GM19023 (cell line): ENCODE measurements around the gene SPSB4.

Experiments used
- ATAC-seq: cut with Tn5 transposase; IDR thresholded peaks from one replicate; pipeline ENCODE4 v1.9.1; 2021; ENCODE audit warnings: mild to moderate bottlenecking, moderate library complexity; ENCODE audit not compliant: unreplicated experiment

The SPSB4 gene

GRCh38 chr3:141073580-141073979 lies 22.4 kb downstream of the SPSB4 start:
- no peak for ATAC-seq

GRCh38 chr3:141074529-141074928 lies 23.4 kb downstream of the SPSB4 start:
- ATAC-seq: no peak

- ATAC-seq: no peak
Measured at GRCh38 chr3:141076036-141076773, 25.1 kb downstream of the SPSB4 start.

GRCh38 chr3:141076797-141077571 lies 25.8 kb downstream of the SPSB4 start:
- no peak for ATAC-seq

GRCh38 chr3:141077631-141078030 lies 26.5 kb downstream of the SPSB4 start:
- ATAC-seq: no peak

GRCh38 chr3:141078200-141078599 lies 27.1 kb downstream of the SPSB4 start:
- ATAC-seq: no peak

- ATAC-seq: no peak
Measured at GRCh38 chr3:141080431-141080830, 29.3 kb downstream of the SPSB4 start.

GRCh38 chr3:141081141-141081795 lies 30.1 kb downstream of the SPSB4 start:
- no peak for ATAC-seq

- no peak for ATAC-seq
Measured at GRCh38 chr3:141082064-141082463, 30.9 kb downstream of the SPSB4 start.

- no peak for ATAC-seq
Measured at GRCh38 chr3:141083226-141083625, 32.1 kb downstream of the SPSB4 start.

GRCh38 chr3:141083836-141084649 lies 32.9 kb downstream of the SPSB4 start:
- no peak for ATAC-seq

GRCh38 chr3:141085343-141086070 lies 34.4 kb downstream of the SPSB4 start:
- ATAC-seq: no peak

GRCh38 chr3:141086188-141086587 lies 35.0 kb downstream of the SPSB4 start:
- ATAC-seq: no peak

GRCh38 chr3:141087076-141087777 lies 36.1 kb downstream of the SPSB4 start:
- no peak for ATAC-seq

GRCh38 chr3:141087778-141088130 lies 36.6 kb downstream of the SPSB4 start:
- ATAC-seq: no peak

GRCh38 chr3:141089339-141090152 lies 38.4 kb downstream of the SPSB4 start:
- ATAC-seq: no peak

GRCh38 chr3:141091426-141091825 lies 40.3 kb downstream of the SPSB4 start:
- ATAC-seq: no peak

- ATAC-seq: no peak
Measured at GRCh38 chr3:141092663-141093062, 41.5 kb downstream of the SPSB4 start.

GRCh38 chr3:141093397-141093796 lies 42.2 kb downstream of the SPSB4 start:
- no peak for ATAC-seq
